ENCODE data around the gene TXLNA. TPM values are rescaled to one million over a fixed set of nuclear protein-coding genes. Genes with fewer than 3 reads are reported as not detected.

Gene TXLNA
- total RNA-seq, 1 experiment from 2014 or later: 70.2 TPM

GRCh38 chr1:32197074-32197473, 17.6 kb downstream of the TXLNA start:
- H3K36me3 ChIP-seq (replicated peaks; ENCODE audit: control insufficient read depth, insufficient read depth, low read length): peaks cover 43% of the 10 kb centered on the region
- H3K27me3 ChIP-seq (ENCODE audit: control insufficient read depth, insufficient read depth, low read length): no peaks in the 10 kb centered on the region
- no peak for DNase-seq
- no peak overlapping the region for H3K4me3 ChIP-seq (ENCODE audit: insufficient read depth, low read depth, low read length)

- no peaks in the 10 kb centered on the region for H3K27me3 ChIP-seq (ENCODE audit: control insufficient read depth, insufficient read depth, low read length)
- H3K4me3 ChIP-seq (ENCODE audit: insufficient read depth, low read depth, low read length): no peak overlapping the region
- H3K36me3 ChIP-seq (replicated peaks; ENCODE audit: control insufficient read depth, insufficient read depth, low read length): peaks cover 35% of the 10 kb centered on the region
- DNase-seq: no peak
These were observed 18.4 kb downstream of the TXLNA start for GRCh38 chr1:32197837-32198236.

GRCh38 chr1:32198237-32199042, 19.0 kb downstream of the TXLNA start:
- no peaks in the 10 kb centered on the region for H3K27me3 ChIP-seq (ENCODE audit: control insufficient read depth, insufficient read depth, low read length)
- H3K4me3 ChIP-seq (ENCODE audit: insufficient read depth, low read depth, low read length): no peak overlapping the region
- DNase-seq: no peak
- H3K36me3 ChIP-seq (replicated peaks; ENCODE audit: control insufficient read depth, insufficient read depth, low read length): peaks cover 30% of the 10 kb centered on the region

- no peak for DNase-seq
- Histone ChIP-seq H3K27me3 (ENCODE audit: control insufficient read depth, insufficient read depth, low read length) (no peaks in the 10 kb centered on the region), H3K4me3 (ENCODE audit: insufficient read depth, low read depth, low read length) (no peak overlapping the region), H3K36me3 (replicated peaks; ENCODE audit: control insufficient read depth, insufficient read depth, low read length) (peaks cover 25% of the 10 kb centered on the region)
These were observed 19.7 kb downstream of the TXLNA start for GRCh38 chr1:32199043-32199716.

- H3K4me3 ChIP-seq (ENCODE audit: insufficient read depth, low read depth, low read length): peak overlapping the region; percentile 79; the same call in 1 of the 2 replicates
- H3K36me3 ChIP-seq (replicated peaks; ENCODE audit: control insufficient read depth, insufficient read depth, low read length): peaks cover 20% of the 10 kb centered on the region
- peak; percentile 75 for DNase-seq
- no peaks in the 10 kb centered on the region for H3K27me3 ChIP-seq (ENCODE audit: control insufficient read depth, insufficient read depth, low read length)
These were observed 20.2 kb downstream of the TXLNA start for GRCh38 chr1:32199717-32200072.

- peaks cover 14% of the 10 kb centered on the region for H3K36me3 ChIP-seq (replicated peaks; ENCODE audit: control insufficient read depth, insufficient read depth, low read length)
- no peaks in the 10 kb centered on the region for H3K27me3 ChIP-seq (ENCODE audit: control insufficient read depth, insufficient read depth, low read length)
- DNase-seq: peak; percentile 97
- H3K4me3 ChIP-seq (ENCODE audit: insufficient read depth, low read depth, low read length): peak within 1 kb of the TSS; percentile 79
These were observed 20.9 kb downstream of the TXLNA start, which contains the start of gene CCDC28B for GRCh38 chr1:32200226-32201010. CCDC28B (plus strand) TSS chr1:32200595; CDS start chr1:32201936, 1,341 bp downstream.

- H3K36me3 ChIP-seq (replicated peaks; ENCODE audit: control insufficient read depth, insufficient read depth, low read length): peaks cover 9% of the 10 kb centered on the region
- no peaks in the 10 kb centered on the region; the same call in 1 of the 2 replicates for H3K27me3 ChIP-seq (ENCODE audit: control insufficient read depth, insufficient read depth, low read length)
- peak overlapping the region; percentile 79 for H3K4me3 ChIP-seq (ENCODE audit: insufficient read depth, low read depth, low read length)
- DNase-seq: peak; percentile 90
These were observed 21.8 kb downstream of the TXLNA start for GRCh38 chr1:32201011-32201855.

- H3K4me3 ChIP-seq (ENCODE audit: insufficient read depth, low read depth, low read length): peak overlapping the region; percentile 58
- no peaks in the 10 kb centered on the region; the same call in 1 of the 2 replicates for H3K27me3 ChIP-seq (ENCODE audit: control insufficient read depth, insufficient read depth, low read length)
- peaks cover 1% of the 10 kb centered on the region for H3K36me3 ChIP-seq (replicated peaks; ENCODE audit: control insufficient read depth, insufficient read depth, low read length)
- peak; percentile 70 for DNase-seq
These were observed 25.5 kb downstream of the TXLNA start for GRCh38 chr1:32204943-32205361.

GRCh38 chr1:32205401-32206370, 26.2 kb downstream of the TXLNA start, which contains the start of gene IQCC:
IQCC (plus strand) TSS chr1:32205671; CDS start chr1:32205682, 11 bp downstream.
- peaks cover 1% of the 10 kb centered on the region for H3K36me3 ChIP-seq (replicated peaks; ENCODE audit: control insufficient read depth, insufficient read depth, low read length)
- peak; percentile 99 for DNase-seq
- peak within 1 kb of the TSS; percentile 58 for H3K4me3 ChIP-seq (ENCODE audit: insufficient read depth, low read depth, low read length)
- no peaks in the 10 kb centered on the region; the same call in 1 of the 2 replicates for H3K27me3 ChIP-seq (ENCODE audit: control insufficient read depth, insufficient read depth, low read length)

GRCh38 chr1:32208469-32208868, 29.0 kb downstream of the TXLNA start:
- Histone ChIP-seq H3K4me3 (ENCODE audit: insufficient read depth, low read depth, low read length) (no peak overlapping the region), H3K27me3 (ENCODE audit: control insufficient read depth, insufficient read depth, low read length) (no peaks in the 10 kb centered on the region; the same call in 1 of the 2 replicates), H3K36me3 (replicated peaks; ENCODE audit: control insufficient read depth, insufficient read depth, low read length) (peaks cover 1% of the 10 kb centered on the region)
- no peak for DNase-seq

- H3K4me3 ChIP-seq (ENCODE audit: insufficient read depth, low read depth, low read length): no peak within 1 kb of the TSS
- H3K36me3 ChIP-seq (replicated peaks; ENCODE audit: control insufficient read depth, insufficient read depth, low read length): peaks cover 1% of the 10 kb centered on the region
- no peaks in the 10 kb centered on the region; the same call in 1 of the 2 replicates for H3K27me3 ChIP-seq (ENCODE audit: control insufficient read depth, insufficient read depth, low read length)
- no peak for DNase-seq
These were observed 29.4 kb downstream of the TXLNA start, which contains the start of gene DCDC2B for GRCh38 chr1:32208891-32209328. DCDC2B (plus strand) TSS chr1:32209089; CDS start chr1:32209094, 5 bp downstream.

- DNase-seq: peak; percentile 90
- no peaks in the 10 kb centered on the region for H3K27me3 ChIP-seq (ENCODE audit: control insufficient read depth, insufficient read depth, low read length)
- H3K36me3 ChIP-seq (replicated peaks; ENCODE audit: control insufficient read depth, insufficient read depth, low read length): peaks cover 8% of the 10 kb centered on the region
- H3K4me3 ChIP-seq (ENCODE audit: insufficient read depth, low read depth, low read length): no peak overlapping the region
These were observed 36.4 kb downstream of the TXLNA start for GRCh38 chr1:32215629-32216480.

Data from H7 (cell line).